ENCODE measurements around the gene CNPPD1. TPM values are rescaled to one million over a fixed set of nuclear protein-coding genes. Genes with fewer than 3 reads are reported as not detected.

Gene CNPPD1
- total RNA-seq, 1 donor from 2014 or later: 44.2 TPM

- FAIRE-seq (no peak), DNase-seq (ENCODE audit: low read depth) (no peak)
- Histone ChIP-seq H3K4me3 (ENCODE audit: low read depth, low read length) (no peak overlapping the region), H3K27me3 (ENCODE audit: control insufficient read depth, insufficient read depth, low read length) (no peaks in the 10 kb centered on the region), H3K36me3 (ENCODE audit: control insufficient read depth, insufficient read depth, low read length) (peaks cover 49% of the 10 kb centered on the region)
- TF ChIP-seq, protein P1, sequence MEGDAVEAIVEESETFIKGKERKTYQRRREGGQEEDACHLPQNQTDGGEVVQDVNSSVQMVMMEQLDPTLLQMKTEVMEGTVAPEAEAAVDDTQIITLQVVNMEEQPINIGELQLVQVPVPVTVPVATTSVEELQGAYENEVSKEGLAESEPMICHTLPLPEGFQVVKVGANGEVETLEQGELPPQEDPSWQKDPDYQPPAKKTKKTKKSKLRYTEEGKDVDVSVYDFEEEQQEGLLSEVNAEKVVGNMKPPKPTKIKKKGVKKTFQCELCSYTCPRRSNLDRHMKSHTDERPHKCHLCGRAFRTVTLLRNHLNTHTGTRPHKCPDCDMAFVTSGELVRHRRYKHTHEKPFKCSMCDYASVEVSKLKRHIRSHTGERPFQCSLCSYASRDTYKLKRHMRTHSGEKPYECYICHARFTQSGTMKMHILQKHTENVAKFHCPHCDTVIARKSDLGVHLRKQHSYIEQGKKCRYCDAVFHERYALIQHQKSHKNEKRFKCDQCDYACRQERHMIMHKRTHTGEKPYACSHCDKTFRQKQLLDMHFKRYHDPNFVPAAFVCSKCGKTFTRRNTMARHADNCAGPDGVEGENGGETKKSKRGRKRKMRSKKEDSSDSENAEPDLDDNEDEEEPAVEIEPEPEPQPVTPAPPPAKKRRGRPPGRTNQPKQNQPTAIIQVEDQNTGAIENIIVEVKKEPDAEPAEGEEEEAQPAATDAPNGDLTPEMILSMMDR (IDR thresholded peaks at IDR 0.05; ENCODE audit: insufficient read depth, low read length, severe bottlenecking): no peak
Observed at GRCh38 chr2:219219784-219220532, 43.2 kb upstream of the CNPPD1 start.

- Histone ChIP-seq H3K36me3 (ENCODE audit: control insufficient read depth, insufficient read depth, low read length) (peaks cover 50% of the 10 kb centered on the region), H3K4me3 (ENCODE audit: low read depth, low read length) (peak within 1 kb of the TSS; percentile 75), H3K27me3 (ENCODE audit: control insufficient read depth, insufficient read depth, low read length) (no peaks in the 10 kb centered on the region)
- DNase-seq (ENCODE audit: low read depth) (peak; percentile 74), FAIRE-seq (no peak)
- TF ChIP-seq, protein P1 (IDR thresholded peaks at IDR 0.05; ENCODE audit: insufficient read depth, low read length, severe bottlenecking): no peak
Observed at GRCh38 chr2:219218732-219219701, 42.3 kb upstream of the CNPPD1 start, which contains the start of gene ABCB6. Gene ABCB6 (minus strand): TSS chr2:219218958. CDS start chr2:219218673, 285 bp downstream.

- Histone ChIP-seq H3K27me3 (ENCODE audit: control insufficient read depth, insufficient read depth, low read length) (no peaks in the 10 kb centered on the region), H3K36me3 (ENCODE audit: control insufficient read depth, insufficient read depth, low read length) (peaks cover 48% of the 10 kb centered on the region), H3K4me3 (ENCODE audit: low read depth, low read length) (peak overlapping the region; percentile 75)
- TF ChIP-seq, protein P1 (IDR thresholded peaks at IDR 0.05; ENCODE audit: insufficient read depth, low read length, severe bottlenecking): peak; percentile 1
- FAIRE-seq (no peak), DNase-seq (ENCODE audit: low read depth) (peak; percentile 51)
Observed at GRCh38 chr2:219218217-219218731, 41.5 kb upstream of the CNPPD1 start.

- H3K4me3 ChIP-seq (ENCODE audit: low read depth, low read length): no peak overlapping the region
- no peaks in the 10 kb centered on the region for H3K27me3 ChIP-seq (ENCODE audit: control insufficient read depth, insufficient read depth, low read length)
- no peak for DNase-seq (ENCODE audit: low read depth)
- H3K36me3 ChIP-seq (ENCODE audit: control insufficient read depth, insufficient read depth, low read length): peaks cover 44% of the 10 kb centered on the region
- FAIRE-seq: no peak
- TF ChIP-seq, protein P1 (IDR thresholded peaks at IDR 0.05; ENCODE audit: insufficient read depth, low read length, severe bottlenecking): no peak
Observed at GRCh38 chr2:219216535-219216915, 39.8 kb upstream of the CNPPD1 start.

- Histone ChIP-seq H3K27me3 (ENCODE audit: control insufficient read depth, insufficient read depth, low read length) (no peaks in the 10 kb centered on the region), H3K4me3 (ENCODE audit: low read depth, low read length) (no peak overlapping the region), H3K36me3 (ENCODE audit: control insufficient read depth, insufficient read depth, low read length) (peaks cover 45% of the 10 kb centered on the region)
- no peak for FAIRE-seq
- DNase-seq (ENCODE audit: low read depth): no peak
- TF ChIP-seq, protein P1 (IDR thresholded peaks at IDR 0.05; ENCODE audit: insufficient read depth, low read length, severe bottlenecking): no peak
Observed at GRCh38 chr2:219215871-219216534, 39.3 kb upstream of the CNPPD1 start.

All from bronchial epithelial cell (primary cell).